Measurements from ENCODE around the gene SBF2. TPM values are rescaled to one million over a fixed set of nuclear protein-coding genes. Genes with fewer than 3 reads are reported as not detected.

Gene SBF2
- total and polyA plus RNA-seq, 2 of the 13 experiments (the other 11 are each of a cell fraction or from before 2014, with no cell fraction given) = 24.0 to 45.8 TPM

GRCh38 chr11:9731256-9731655 is 562.8 kb downstream of the SBF2 start (continued):
- TF ChIP-seq ZNF670 (CRISPR knock-in tag; IDR thresholded peaks at IDR 0.05; ENCODE audit: borderline replicate concordance) = no peak
- no peak for TF ChIP-seq EHMT2 (IDR thresholded peaks at IDR 0.05; ENCODE audit: borderline replicate concordance, low read depth, low read length)

Small RNA genes within 50 kb of the gene (small RNA-seq; reads per million reads assigned to genes)
- 0 reads per million in 3 experiments for gene AC080023.2 (ENCODE audit: insufficient read depth in 2 of 3, insufficient read length in 3 of 3, low read depth in 2 of 3, low replicate concordance in 1 of 3)
- 0 reads per million in 3 experiments for gene RNU7-28P (ENCODE audit: insufficient read depth in 2 of 3, insufficient read length in 3 of 3, low read depth in 2 of 3, low replicate concordance in 1 of 3)

Other genes starting within 250 kb of the SBF2 start
- gene ADM, start 10.9 kb upstream of the SBF2 start, total RNA-seq (2016; rRNA removed; fragmentation: Illumina TruSeq; extraction: Trizol) = 4.3 and 10.7 TPM in 2 replicates
- 26.1 and 35.5 TPM in 2 replicates for gene ADM, start 10.9 kb upstream of the SBF2 start, polyA plus RNA-seq (2011; rRNA removed)
- gene AMPD3, start 161.0 kb upstream of the SBF2 start, total RNA-seq (2016; rRNA removed; fragmentation: Illumina TruSeq; extraction: Trizol) = 0.31 and 0.33 TPM in 2 replicates
- gene AMPD3, start 161.0 kb upstream of the SBF2 start, polyA plus RNA-seq (2011; rRNA removed) = 1.3 and 2.3 TPM in 2 replicates
- gene RNF141, start 247.0 kb upstream of the SBF2 start, total RNA-seq (2016; rRNA removed; fragmentation: Illumina TruSeq; extraction: Trizol) = 22.4 and 34.8 TPM in 2 replicates
- gene RNF141, start 247.0 kb upstream of the SBF2 start, polyA plus RNA-seq (2011; rRNA removed) = 6.8 and 9.3 TPM in 2 replicates